ENCODE data around the gene USF1.

- TF ChIP-seq MAFG (tag; conservative IDR thresholded peaks at IDR 0.05), result no peak
- no peak for TF ChIP-seq RBM34 (IDR thresholded peaks at IDR 0.05; ENCODE audit: borderline replicate concordance, insufficient read depth, low read length)
- TF ChIP-seq, protein P1, sequence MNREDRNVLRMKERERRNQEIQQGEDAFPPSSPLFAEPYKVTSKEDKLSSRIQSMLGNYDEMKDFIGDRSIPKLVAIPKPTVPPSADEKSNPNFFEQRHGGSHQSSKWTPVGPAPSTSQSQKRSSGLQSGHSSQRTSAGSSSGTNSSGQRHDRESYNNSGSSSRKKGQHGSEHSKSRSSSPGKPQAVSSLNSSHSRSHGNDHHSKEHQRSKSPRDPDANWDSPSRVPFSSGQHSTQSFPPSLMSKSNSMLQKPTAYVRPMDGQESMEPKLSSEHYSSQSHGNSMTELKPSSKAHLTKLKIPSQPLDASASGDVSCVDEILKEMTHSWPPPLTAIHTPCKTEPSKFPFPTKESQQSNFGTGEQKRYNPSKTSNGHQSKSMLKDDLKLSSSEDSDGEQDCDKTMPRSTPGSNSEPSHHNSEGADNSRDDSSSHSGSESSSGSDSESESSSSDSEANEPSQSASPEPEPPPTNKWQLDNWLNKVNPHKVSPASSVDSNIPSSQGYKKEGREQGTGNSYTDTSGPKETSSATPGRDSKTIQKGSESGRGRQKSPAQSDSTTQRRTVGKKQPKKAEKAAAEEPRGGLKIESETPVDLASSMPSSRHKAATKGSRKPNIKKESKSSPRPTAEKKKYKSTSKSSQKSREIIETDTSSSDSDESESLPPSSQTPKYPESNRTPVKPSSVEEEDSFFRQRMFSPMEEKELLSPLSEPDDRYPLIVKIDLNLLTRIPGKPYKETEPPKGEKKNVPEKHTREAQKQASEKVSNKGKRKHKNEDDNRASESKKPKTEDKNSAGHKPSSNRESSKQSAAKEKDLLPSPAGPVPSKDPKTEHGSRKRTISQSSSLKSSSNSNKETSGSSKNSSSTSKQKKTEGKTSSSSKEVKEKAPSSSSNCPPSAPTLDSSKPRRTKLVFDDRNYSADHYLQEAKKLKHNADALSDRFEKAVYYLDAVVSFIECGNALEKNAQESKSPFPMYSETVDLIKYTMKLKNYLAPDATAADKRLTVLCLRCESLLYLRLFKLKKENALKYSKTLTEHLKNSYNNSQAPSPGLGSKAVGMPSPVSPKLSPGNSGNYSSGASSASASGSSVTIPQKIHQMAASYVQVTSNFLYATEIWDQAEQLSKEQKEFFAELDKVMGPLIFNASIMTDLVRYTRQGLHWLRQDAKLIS (CRISPR knock-in tag; IDR thresholded peaks at IDR 0.05), result no peak
- TF ChIP-seq YY1 (IDR thresholded peaks at IDR 0.05; ENCODE audit: borderline replicate concordance in 1 of 3, control insufficient read depth in 1 of 3, extremely low read depth in 1 of 3, insufficient read depth in 3 of 3, insufficient read length in 1 of 3, insufficient replicate concordance in 2 of 3, low read depth in 1 of 3, low read length in 2 of 3), result no peak
- no peak for TF ChIP-seq POLR3G (IDR thresholded peaks at IDR 0.05; ENCODE audit: extremely low read depth, insufficient read length, insufficient replicate concordance)
- TF ChIP-seq FOXA3 (CRISPR knock-in tag; conservative IDR thresholded peaks at IDR 0.05 in 1 of 2, IDR thresholded peaks at IDR 0.05 in 1 of 2), result no peak
- TF ChIP-seq SMAD3 (CRISPR knock-in tag; conservative IDR thresholded peaks at IDR 0.05), result no peak
- TF ChIP-seq CTCF (IDR thresholded peaks at IDR 0.05 in 2 of 3, conservative IDR thresholded peaks at IDR 0.05 in 1 of 3; ENCODE audit: insufficient read depth in 2 of 3, low read depth in 1 of 3, low read length in 3 of 3), result no peak
- TF ChIP-seq POLR2A (conservative IDR thresholded peaks at IDR 0.05), result no peak
These were observed 2.0 kb upstream of the USF1 start for GRCh38 chr1:161047436-161048420.
